B cell (primary cell): Measurements from ENCODE around the gene GRIP2.

Experiments used
- CTCF ChIP-seq: fragments of 200-600 bp; IDR thresholded peaks from one replicate; pipeline ENCODE4 v1.8.0; 2022; ENCODE audit warnings: antibody characterized with exemption, mild to moderate bottlenecking
- EZH2 ChIP-seq: IDR thresholded peaks from 2 replicates; pipeline ENCODE4 v1.6.1; 2012; ENCODE audit warnings: borderline replicate concordance, low read depth, mild to moderate bottlenecking, moderate library complexity, low read length; ENCODE audit not compliant: insufficient read depth, poor library complexity, severe bottlenecking

GRCh38 chr3:14560110-14560509 lies 20.0 kb upstream of the GRIP2 start:
- TF ChIP-seq CTCF (no peak), EZH2 (no peak)
